ENCODE results near the gene FAM9C. TPM values are rescaled to one million over a fixed set of nuclear protein-coding genes. Genes with fewer than 3 reads are reported as not detected.
"Not testable (repeated sequence)": the region's sequence is repeated elsewhere in the genome, so short reads cannot be mapped to it uniquely, and the experiment has no call there.

Gene FAM9C
- total RNA-seq, 1 experiment from 2014 or later = not detected

- no peak overlapping the region for H2AFZ ChIP-seq (ENCODE audit: low read depth, low read length, poor library complexity, severe bottlenecking)
Observed at GRCh38 chrX:13022926-13023325, 21.5 kb downstream of the FAM9C start.

GRCh38 chrX:13016731-13017130 is 27.7 kb downstream of the FAM9C start:
- H3K4me1 ChIP-seq (ENCODE audit: control insufficient read depth in 1 of 2, insufficient read depth in 2 of 2, low read length in 2 of 2); H3K9me3 ChIP-seq (ENCODE audit: control insufficient read depth in 1 of 2, insufficient read depth in 1 of 2, low read depth in 1 of 2, low read length in 2 of 2); POLR2A ChIA-PET; H2AFZ ChIP-seq (ENCODE audit: low read depth, low read length, poor library complexity, severe bottlenecking); H3K27me3 ChIP-seq (ENCODE audit: insufficient read depth, low read length); DNase-seq (ENCODE audit: low read depth, low spot score); H3K79me2 ChIP-seq (ENCODE audit: insufficient read depth, low read length); CTCF ChIA-PET; H3K27ac ChIP-seq (ENCODE audit: low read depth, low read length); H3K9me2 ChIP-seq (ENCODE audit: insufficient read depth); BruUV-seq (replicated peaks); H3K4me3 ChIP-seq (replicated peaks in 1 of 2; ENCODE audit: low read depth in 1 of 2, low read length in 2 of 2); intact Hi-C loops (cut with micrococcal nuclease); ATAC-seq; H3K9ac ChIP-seq (ENCODE audit: low read length); H4K20me1 ChIP-seq (ENCODE audit: insufficient read depth); RAD21 ChIA-PET (ENCODE audit: low non-redundant PET in 1 of 2, low total read pairs in 2 of 2, uncharacterized antibody in 2 of 2, unreplicated experiment in 2 of 2); H3K4me2 ChIP-seq (ENCODE audit: low read length); H3K36me3 ChIP-seq (ENCODE audit: control insufficient read depth in 1 of 2, insufficient read depth in 2 of 2, low read length in 2 of 2): not testable (repeated sequence)

More at GRCh38 chrX:13022926-13023325, 21.5 kb downstream of the FAM9C start:
- no peaks in the 10 kb centered on the region for H4K20me1 ChIP-seq (ENCODE audit: insufficient read depth)
- ATAC-seq = no peak
- H3K36me3 ChIP-seq (ENCODE audit: control insufficient read depth in 1 of 2, insufficient read depth in 2 of 2, low read length in 2 of 2) = no peaks in the 10 kb centered on the region
- H3K27ac ChIP-seq (ENCODE audit: low read depth, low read length) = no peak overlapping the region
- H3K27me3 ChIP-seq (ENCODE audit: insufficient read depth, low read length) = no peaks in the 10 kb centered on the region
- ChIA-PET RAD21 (ENCODE audit: low non-redundant PET in 1 of 2, low total read pairs in 2 of 2, uncharacterized antibody in 2 of 2, unreplicated experiment in 2 of 2) (no interaction called here), POLR2A (interaction anchor here (1.2 kb wide), 1 partner anchor 17 kb away, joined by 3 read pairs; no protein-coding TSS in a partner anchor), CTCF (no interaction called here)
- BruUV-seq (replicated peaks) = no TSS peak
- H3K4me2 ChIP-seq (ENCODE audit: low read length) = no peak overlapping the region
- no peak overlapping the region for H3K9ac ChIP-seq (ENCODE audit: low read length)
- no peaks in the 10 kb centered on the region for H3K9me3 ChIP-seq (ENCODE audit: control insufficient read depth in 1 of 2, insufficient read depth in 1 of 2, low read depth in 1 of 2, low read length in 2 of 2)
- H3K4me3 ChIP-seq (replicated peaks in 1 of 2; ENCODE audit: low read depth in 1 of 2, low read length in 2 of 2) = no peak overlapping the region
- DNase-seq (ENCODE audit: low read depth, low spot score) = no peak
- H3K79me2 ChIP-seq (ENCODE audit: insufficient read depth, low read length) = no peaks in the 10 kb centered on the region
- no peaks in the 10 kb centered on the region for H3K4me1 ChIP-seq (ENCODE audit: control insufficient read depth in 1 of 2, insufficient read depth in 2 of 2, low read length in 2 of 2)
- no peaks in the 10 kb centered on the region for H3K9me2 ChIP-seq (ENCODE audit: insufficient read depth)
- intact Hi-C loops (cut with micrococcal nuclease) = no loop called here
- no peak for TF ChIP-seq EZH2phosphoT487 (IDR thresholded peaks at IDR 0.05; ENCODE audit: borderline replicate concordance)

GRCh38 chrX:13015536-13016236 is 28.7 kb downstream of the FAM9C start:
- Histone ChIP-seq H3K27ac (ENCODE audit: low read depth, low read length) (no peak overlapping the region), H3K36me3 (ENCODE audit: control insufficient read depth in 1 of 2, insufficient read depth in 2 of 2, low read length in 2 of 2) (no peaks in the 10 kb centered on the region), H3K27me3 (ENCODE audit: insufficient read depth, low read length) (no peaks in the 10 kb centered on the region), H3K9me3 (ENCODE audit: control insufficient read depth in 1 of 2, insufficient read depth in 1 of 2, low read depth in 1 of 2, low read length in 2 of 2) (no peaks in the 10 kb centered on the region), H3K9me2 (ENCODE audit: insufficient read depth) (no peaks in the 10 kb centered on the region), H2AFZ (ENCODE audit: low read depth, low read length, poor library complexity, severe bottlenecking) (no peak overlapping the region), H3K4me3 (replicated peaks in 1 of 2; ENCODE audit: low read depth in 1 of 2, low read length in 2 of 2) (no peak overlapping the region), H4K20me1 (ENCODE audit: insufficient read depth) (no peaks in the 10 kb centered on the region), H3K4me1 (ENCODE audit: control insufficient read depth in 1 of 2, insufficient read depth in 2 of 2, low read length in 2 of 2) (peaks cover 0 to 6% of the 10 kb centered on the region in 2 experiments; a peak in 1 of 4 replicates), H3K79me2 (ENCODE audit: insufficient read depth, low read length) (no peaks in the 10 kb centered on the region), H3K9ac (ENCODE audit: low read length) (no peak overlapping the region), H3K4me2 (ENCODE audit: low read length) (no peak overlapping the region)
- ChIA-PET CTCF (no interaction called here), POLR2A (no interaction called here), RAD21 (ENCODE audit: low non-redundant PET in 1 of 2, low total read pairs in 2 of 2, uncharacterized antibody in 2 of 2, unreplicated experiment in 2 of 2) (no interaction called here)
- intact Hi-C loops (cut with micrococcal nuclease) = no loop called here
- no peak for TF ChIP-seq TCF7L2 (IDR thresholded peaks at IDR 0.05; ENCODE audit: borderline replicate concordance, extremely low read depth, insufficient read depth, insufficient read length)
- BruUV-seq (replicated peaks) = no TSS peak
- DNase-seq (ENCODE audit: low read depth, low spot score) (no peak), ATAC-seq (no peak)
